Colonic mucosa (tissue), 4 donors: ENCODE data around the gene ZBTB18. TPM values are rescaled to one million over a fixed set of nuclear protein-coding genes. Genes with fewer than 3 reads are reported as not detected.

ENCODE experiments used
- DNase-seq: peaks from one replicate; pipeline ENCODE4 v3.0.0-alpha.2; 2020
- H3K27ac ChIP-seq: fragments of 200-600 bp; one replicate; pipeline ENCODE4 v1.8.0; 2021
- H3K27me3 ChIP-seq: fragments of 200-600 bp; one replicate; pipeline ENCODE4 v1.8.0; 2021
- H3K36me3 ChIP-seq: fragments of 200-600 bp; one replicate; pipeline ENCODE4 v1.8.0; 2021
- H3K4me1 ChIP-seq: fragments of 200-600 bp; one replicate; pipeline ENCODE4 v1.8.0; 2021; ENCODE audit warnings: mild to moderate bottlenecking
- H3K4me3 ChIP-seq: fragments of 200-600 bp; one replicate; pipeline ENCODE4 v1.8.0; 2021
- H3K9ac ChIP-seq, 2 donors: one replicate each; pipeline ENCODE4 v1.7.0; 2013; ENCODE audit warnings: control low read depth in 2 of 2, low read depth in 2 of 2, low read length in 2 of 2
- H3K9me3 ChIP-seq: fragments of 200-600 bp; one replicate; pipeline ENCODE4 v1.8.0; 2021
- CTCF ChIP-seq: fragments of 200-600 bp; IDR thresholded peaks from one replicate; pipeline ENCODE4 v1.8.0; 2022; ENCODE audit warnings: antibody characterized with exemption, mild to moderate bottlenecking
- intact Hi-C: fragments of 100-400 bp; cut with DNase I; formaldehyde crosslinking; loops from one replicate; pipeline ENCODE4 v1.14.1; 2022
- total RNA-seq, 2 donors: library from RNA; stranded (reverse); fragmentation: NEBNext Ultra II Directional in 1 of 2; extraction: Animal tissue kit (Norgen Biotek cat#: 25700) in 1 of 2; gene quantifications; one replicate each; pipeline ENCODE4 v1.2.1, GENCODE V29; 2021
- donor health status: healthy.
- donor health status: DM: no; HTN: no; CAD: no.
- donor health status: DM: no; HTN: no; CAD: no.

Gene ZBTB18
- total RNA-seq, 2 donors from 2014 or later, result 15.0 to 23.8 TPM

- Histone ChIP-seq H3K4me1 (no peaks in the 10 kb centered on the region), H3K9me3 (no peaks in the 10 kb centered on the region), H3K27me3 (no peaks in the 10 kb centered on the region), H3K36me3 (peaks cover 11% of the 10 kb centered on the region), H3K27ac (peak overlapping the region; percentile 28), H3K9ac (peak overlapping the region in 1 of 2 donors; percentile 1), H3K4me3 (no peak overlapping the region)
- intact Hi-C loops, result no loop called here
- no peak for DNase-seq
- no peak for TF ChIP-seq CTCF
Observed at GRCh38 chr1:244052016-244052727, 1.1 kb downstream of the ZBTB18 start.

GRCh38 chr1:244052728-244053312, 1.7 kb downstream of the ZBTB18 start:
- DNase-seq, result no peak
- no peak overlapping the region for H3K27ac ChIP-seq

GRCh38 chr1:244053831-244054230, 2.7 kb downstream of the ZBTB18 start:
- TF ChIP-seq CTCF, result no peak
- no peak overlapping the region for H3K9ac ChIP-seq
- H3K27ac ChIP-seq, result no peak overlapping the region
- DNase-seq, result no peak
- peaks cover 11% of the 10 kb centered on the region for H3K36me3 ChIP-seq
- no peak overlapping the region for H3K4me3 ChIP-seq
- no peaks in the 10 kb centered on the region for H3K4me1 ChIP-seq
- H3K27me3 ChIP-seq, result no peaks in the 10 kb centered on the region
- intact Hi-C loops, result no loop called here
- no peaks in the 10 kb centered on the region for H3K9me3 ChIP-seq

More at GRCh38 chr1:244052728-244053312, 1.7 kb downstream of the ZBTB18 start:
- Histone ChIP-seq H3K27me3 (no peaks in the 10 kb centered on the region), H3K4me3 (no peak overlapping the region), H3K9ac (no peak overlapping the region), H3K4me1 (no peaks in the 10 kb centered on the region), H3K9me3 (no peaks in the 10 kb centered on the region), H3K36me3 (peaks cover 11% of the 10 kb centered on the region)
- TF ChIP-seq CTCF, result no peak
- intact Hi-C loops, result no loop called here

GRCh38 chr1:244054247-244054923, 3.3 kb downstream of the ZBTB18 start:
- H3K36me3 ChIP-seq, result peaks cover 11% of the 10 kb centered on the region
- no peaks in the 10 kb centered on the region for H3K4me1 ChIP-seq
- no peak overlapping the region for H3K4me3 ChIP-seq
- intact Hi-C loops, result no loop called here
- no peak for TF ChIP-seq CTCF
- H3K27me3 ChIP-seq, result no peaks in the 10 kb centered on the region
- no peak overlapping the region for H3K9ac ChIP-seq
- no peak for DNase-seq
- no peak overlapping the region for H3K27ac ChIP-seq
- no peaks in the 10 kb centered on the region for H3K9me3 ChIP-seq

- H3K36me3 ChIP-seq, result peaks cover 11% of the 10 kb centered on the region
- H3K9ac ChIP-seq, result no peak overlapping the region
- H3K9me3 ChIP-seq, result no peaks in the 10 kb centered on the region
- TF ChIP-seq CTCF, result no peak
- H3K27me3 ChIP-seq, result no peaks in the 10 kb centered on the region
- no peaks in the 10 kb centered on the region for H3K4me1 ChIP-seq
- DNase-seq, result no peak
- H3K27ac ChIP-seq, result no peak overlapping the region
- no peak overlapping the region for H3K4me3 ChIP-seq
- intact Hi-C loops, result no loop called here
Observed at GRCh38 chr1:244054924-244055263, 3.8 kb downstream of the ZBTB18 start.
